ENCODE measurements around the gene ZNF536. TPM values are rescaled to one million over a fixed set of nuclear protein-coding genes. Genes with fewer than 3 reads are reported as not detected.

Gene ZNF536
- polyA plus RNA-seq, 3 donors = 1.7 to 3.3 (median 3.1) TPM

DNA sequence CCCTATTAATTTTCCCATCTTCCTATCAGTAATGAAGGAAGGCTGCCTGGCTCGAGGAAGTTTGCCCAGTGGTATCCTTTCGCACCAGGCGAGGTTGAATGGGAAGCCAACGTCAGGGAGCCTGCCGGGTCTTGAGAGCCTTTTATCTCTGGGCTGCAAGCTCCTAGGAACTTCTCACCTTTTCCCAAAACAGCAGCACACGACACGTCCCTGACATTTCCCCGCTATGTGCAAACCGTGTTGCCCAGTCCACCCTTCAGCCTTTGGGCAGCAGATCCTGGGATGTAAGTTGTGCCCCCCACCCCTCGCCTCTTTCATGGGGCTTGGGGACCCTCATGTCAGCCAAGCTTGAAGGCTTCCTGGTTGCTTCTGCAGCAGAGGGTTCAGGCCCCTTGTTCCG is 179.1 kb downstream of the ZNF536 start:
- no peak for DNase-seq (ENCODE audit: low read depth in 3 of 3, low spot score in 2 of 3)

- DNase-seq (ENCODE audit: low read depth in 3 of 3, low spot score in 2 of 3) = no peak
These were observed 180.4 kb downstream of the ZNF536 start for GRCh38 chr19:30552593-30552992.

- DNase-seq (ENCODE audit: low read depth in 3 of 3, low spot score in 2 of 3) = no peak
These were observed 183.0 kb downstream of the ZNF536 start for GRCh38 chr19:30555075-30555790.

DNA sequence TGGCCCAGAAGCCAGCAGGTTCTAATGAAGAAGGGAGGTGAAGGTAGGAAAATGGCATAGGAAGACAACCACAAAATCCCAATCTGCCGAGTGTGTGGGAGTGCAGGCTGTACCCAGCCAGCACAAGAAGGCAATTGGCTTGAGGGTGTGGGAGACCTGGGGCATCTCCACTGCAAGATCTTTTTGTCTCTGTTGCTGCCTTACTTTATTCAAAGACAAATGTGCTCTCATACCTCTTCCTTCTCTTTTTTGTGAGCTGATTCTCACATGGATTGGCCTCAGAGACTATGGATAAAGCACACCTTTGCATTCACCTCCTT is 183.6 kb downstream of the ZNF536 start:
- DNase-seq (ENCODE audit: low read depth in 3 of 3, low spot score in 2 of 3) = no peak

- no peak for DNase-seq (ENCODE audit: low read depth in 3 of 3, low spot score in 2 of 3)
These were observed 184.1 kb downstream of the ZNF536 start for GRCh38 chr19:30556230-30556711.

DNA sequence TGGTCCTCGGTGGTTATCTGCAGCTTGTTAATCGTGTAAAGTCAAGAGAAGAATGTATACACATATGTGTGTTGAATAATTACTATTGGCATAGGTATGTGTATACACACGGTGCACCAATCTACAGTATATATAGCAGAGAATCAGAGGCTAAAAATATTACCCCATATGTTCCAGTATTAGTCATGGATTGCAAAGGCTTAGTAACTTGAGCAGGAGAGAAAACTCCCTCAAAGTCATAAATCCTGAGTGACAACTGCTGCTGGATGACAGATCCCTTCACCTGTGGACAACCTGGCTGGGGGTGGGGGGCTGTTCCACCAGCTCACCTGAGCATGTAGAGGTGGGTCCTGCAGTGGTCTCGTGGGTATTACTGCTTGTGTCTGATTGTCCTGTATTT is 185.0 kb downstream of the ZNF536 start:
- no peak for DNase-seq (ENCODE audit: low read depth in 3 of 3, low spot score in 2 of 3)

DNA sequence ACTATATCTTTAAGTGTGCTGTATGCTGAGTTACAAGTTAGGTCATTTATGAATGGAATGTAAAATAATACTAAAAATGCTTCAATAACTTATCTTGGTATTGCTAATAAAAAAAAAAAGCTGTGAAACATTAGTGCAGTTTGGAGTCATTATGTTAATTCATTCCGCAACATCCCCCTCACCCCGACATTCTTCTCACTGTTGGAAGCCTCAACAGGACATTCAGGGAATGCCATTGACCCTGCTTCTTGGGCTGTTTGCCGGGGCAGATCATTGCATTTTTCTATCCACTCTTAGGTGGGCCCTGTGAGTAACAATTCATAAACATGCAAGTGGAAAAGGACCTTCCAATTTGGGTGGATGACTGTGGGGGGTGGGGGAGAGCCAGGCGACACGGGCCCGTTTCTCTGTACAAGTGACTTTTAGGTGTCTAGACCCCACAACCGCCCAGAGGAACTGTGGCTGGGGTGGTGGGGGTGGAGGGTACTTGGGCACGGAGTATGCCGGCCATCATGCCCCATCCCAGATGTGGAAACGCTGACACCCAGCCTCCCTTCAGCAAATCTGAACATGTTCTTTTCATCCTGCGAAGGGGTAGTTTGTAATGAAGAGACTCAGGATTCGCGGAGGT is 185.9 kb downstream of the ZNF536 start:
- DNase-seq (ENCODE audit: low read depth in 3 of 3, low spot score in 2 of 3) = no peak

DNA sequence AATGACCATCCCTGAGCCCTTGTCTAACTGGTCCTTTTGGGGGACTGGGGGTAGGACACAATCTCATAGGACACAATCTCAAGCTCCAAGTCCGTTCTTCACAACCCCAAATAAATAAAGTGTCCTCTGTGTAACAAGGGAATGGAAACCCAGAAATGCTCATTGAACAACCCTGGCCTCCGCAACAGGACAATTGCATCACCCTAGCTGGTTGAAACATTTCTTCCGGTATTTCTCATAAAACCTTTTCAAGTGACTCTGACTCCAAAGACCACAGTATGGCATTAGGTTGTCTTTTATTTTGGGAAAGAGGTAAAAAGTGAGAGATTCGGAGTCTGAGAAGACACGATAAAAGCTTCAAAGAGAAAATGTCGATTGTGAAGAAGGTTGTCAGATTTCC is 186.6 kb downstream of the ZNF536 start:
- DNase-seq (ENCODE audit: low read depth in 3 of 3, low spot score in 2 of 3) = no peak

- no peak for DNase-seq (ENCODE audit: low read depth in 3 of 3, low spot score in 2 of 3)
These were observed 187.3 kb downstream of the ZNF536 start for GRCh38 chr19:30559446-30559845.

- DNase-seq (ENCODE audit: low read depth in 3 of 3, low spot score in 2 of 3) = no peak
These were observed 190.8 kb downstream of the ZNF536 start for GRCh38 chr19:30562981-30563380.

DNA sequence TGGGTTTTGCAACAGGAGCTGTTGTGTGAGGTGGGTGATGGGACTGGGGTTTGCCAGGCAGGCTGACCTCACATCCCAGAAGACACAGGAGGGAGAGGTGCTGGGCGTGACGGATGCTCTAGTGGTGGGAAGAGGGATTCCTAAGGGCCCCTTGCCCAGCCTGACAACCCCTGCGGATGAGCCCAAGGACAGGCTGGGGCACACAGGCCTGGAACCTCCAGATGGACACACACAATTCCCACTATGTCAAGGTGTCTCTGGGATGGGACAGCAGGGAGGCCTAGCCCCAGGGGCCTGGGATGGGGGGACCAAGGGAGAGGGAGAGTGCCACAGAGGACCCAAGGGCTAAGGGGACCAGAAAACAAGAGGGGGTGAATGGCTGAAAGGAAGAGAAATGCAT is 191.5 kb downstream of the ZNF536 start:
- DNase-seq (ENCODE audit: low read depth in 3 of 3, low spot score in 2 of 3) = no peak

DNA sequence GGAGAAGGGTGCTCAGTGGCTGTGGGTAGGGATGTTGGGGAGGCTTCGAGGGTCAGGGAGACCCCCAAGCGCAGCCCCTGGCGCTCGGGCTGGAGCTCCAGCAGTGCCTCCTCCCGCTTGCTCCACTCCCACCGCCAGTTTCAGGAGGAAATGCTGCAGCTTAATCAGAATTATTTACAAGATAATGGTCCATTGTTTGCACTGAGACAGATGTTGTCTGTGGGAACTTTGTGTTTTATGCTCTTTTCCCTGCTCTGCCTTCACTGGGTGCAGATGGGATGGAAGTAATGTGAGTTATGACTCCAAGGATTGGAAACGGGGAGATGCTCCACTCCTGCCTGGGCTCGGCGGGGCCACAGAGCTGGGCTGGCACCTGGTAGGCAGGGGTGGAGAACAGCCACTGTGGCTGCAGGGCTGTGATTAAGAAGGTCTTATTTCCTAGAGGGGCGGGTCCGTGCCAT is 192.4 kb downstream of the ZNF536 start:
- no peak for DNase-seq (ENCODE audit: low read depth in 3 of 3, low spot score in 2 of 3)

GRCh38 chr19:30565636-30566035 is 193.5 kb downstream of the ZNF536 start:
- DNase-seq (ENCODE audit: low read depth in 3 of 3, low spot score in 2 of 3) = no peak

DNA sequence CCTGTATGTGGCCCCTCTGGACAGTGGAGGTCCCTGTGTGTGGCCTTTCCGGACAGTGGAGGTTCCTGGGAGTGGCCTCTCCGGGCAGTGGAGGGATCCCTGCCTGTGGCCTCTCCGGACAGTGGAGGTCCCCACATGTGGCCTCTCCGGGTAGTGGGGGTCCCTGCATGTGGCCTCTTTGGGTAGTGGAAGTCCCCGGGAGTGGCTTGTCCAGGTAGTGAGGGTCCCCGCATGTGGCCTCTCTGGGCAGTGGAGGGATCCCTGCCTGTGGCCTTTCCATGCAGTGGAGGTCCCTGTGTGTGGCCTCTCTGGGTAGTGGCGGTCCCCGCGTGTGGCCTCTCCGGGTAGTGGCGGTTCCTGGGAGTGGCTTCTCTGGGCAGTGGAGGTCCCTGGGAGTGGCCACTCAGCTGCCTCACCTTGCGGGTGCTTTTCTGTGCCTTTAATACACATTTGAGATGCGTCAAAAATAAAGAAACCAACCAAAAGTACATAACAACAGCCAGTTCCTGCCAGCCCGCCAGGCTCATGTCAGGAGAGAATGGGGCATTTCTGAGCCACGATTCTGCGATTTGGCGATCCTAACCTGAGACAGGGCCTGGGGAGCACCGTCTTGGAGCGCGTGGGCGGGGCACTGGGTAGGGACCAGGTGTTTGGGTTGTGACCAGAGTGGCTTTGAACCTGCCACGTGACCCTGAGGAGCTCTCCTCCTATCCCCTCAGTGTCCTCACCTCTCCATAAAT is 194.7 kb downstream of the ZNF536 start:
- no peak for DNase-seq (ENCODE audit: low read depth in 3 of 3, low spot score in 2 of 3)

DNA sequence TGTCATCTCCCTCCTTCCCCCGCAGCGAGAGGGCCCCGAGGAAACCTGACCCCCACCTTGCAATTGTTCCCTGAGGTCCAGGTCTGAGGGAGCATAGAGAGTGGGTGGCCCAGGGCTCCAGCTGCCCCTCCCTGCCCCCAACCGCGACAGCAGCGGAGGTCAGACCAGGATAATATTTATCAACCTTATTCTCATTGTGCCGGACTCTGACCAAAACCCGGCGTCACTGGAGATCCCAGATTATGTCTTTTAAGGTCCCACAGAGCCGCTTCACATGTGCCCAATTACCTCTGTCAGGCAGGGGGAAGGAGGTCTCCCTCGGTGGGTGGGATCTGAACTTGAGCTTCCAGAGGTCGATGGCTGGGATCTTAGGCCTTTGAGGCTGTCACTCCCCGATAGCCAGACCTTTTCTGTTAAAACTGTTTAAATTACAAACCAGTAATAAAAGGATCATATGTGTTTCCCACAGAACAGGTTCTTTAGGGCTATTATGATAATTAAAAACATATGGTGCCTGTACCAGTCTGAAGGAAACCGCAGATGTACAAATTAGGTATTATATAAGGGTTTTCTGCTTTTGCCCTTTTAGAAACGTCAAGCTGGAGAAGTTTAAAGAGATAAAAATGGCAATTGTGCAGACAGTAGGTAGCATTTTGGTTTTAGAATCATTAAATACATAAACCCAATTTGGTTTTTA is 195.5 kb downstream of the ZNF536 start:
- DNase-seq (ENCODE audit: low read depth in 3 of 3, low spot score in 2 of 3) = no peak

DNA sequence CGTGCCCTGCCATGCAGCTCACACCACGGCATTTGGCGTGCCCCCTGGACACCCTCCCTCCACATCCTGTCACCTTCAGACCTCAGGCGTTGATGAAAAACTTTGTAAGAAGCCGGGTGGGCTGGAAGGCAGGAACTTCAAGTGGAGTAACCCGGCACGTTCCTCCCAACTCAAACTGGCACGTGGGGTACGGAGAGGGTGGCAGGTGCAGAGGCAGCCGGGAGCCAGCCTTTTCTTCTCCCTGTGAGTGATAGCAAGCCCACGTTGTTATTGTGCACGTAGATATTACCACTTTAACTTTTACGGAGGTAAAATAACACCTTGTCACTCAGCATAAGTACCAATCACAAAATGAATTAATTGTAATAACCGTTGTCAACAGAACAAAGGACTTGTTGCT is 198.0 kb downstream of the ZNF536 start:
- no peak for DNase-seq (ENCODE audit: low read depth in 3 of 3, low spot score in 2 of 3)

DNA sequence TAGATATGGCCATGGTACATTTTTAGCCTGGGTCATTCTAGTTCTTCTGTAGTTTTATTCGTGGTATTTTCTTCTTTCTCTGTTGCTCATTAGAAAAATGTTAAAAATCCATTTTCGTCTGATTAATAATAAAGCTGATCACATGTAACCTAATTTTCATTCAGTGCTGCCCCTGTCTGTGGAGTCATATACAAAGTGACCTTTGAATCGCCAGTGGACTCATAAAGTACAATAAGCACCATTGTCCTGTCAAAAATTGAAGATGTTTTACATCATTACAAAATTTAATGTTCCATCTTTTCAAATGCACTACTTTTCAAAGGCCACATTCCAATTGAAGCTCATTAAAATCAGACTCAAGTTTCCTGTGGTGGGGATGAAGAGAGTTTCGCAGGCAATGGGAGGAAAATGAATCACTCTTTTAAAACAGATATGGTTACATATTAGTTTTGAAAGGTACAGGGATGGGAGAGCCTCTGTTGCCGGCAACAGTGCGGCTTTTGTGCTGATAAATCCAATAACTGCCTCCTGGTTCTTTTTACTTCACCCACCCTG is 205.4 kb downstream of the ZNF536 start:
- no peak for DNase-seq (ENCODE audit: low read depth in 3 of 3, low spot score in 2 of 3)

- no peak for DNase-seq (ENCODE audit: low read depth in 3 of 3, low spot score in 2 of 3)
These were observed 207.2 kb downstream of the ZNF536 start for GRCh38 chr19:30579419-30579818.

- no peak for DNase-seq (ENCODE audit: low read depth in 3 of 3, low spot score in 2 of 3)
These were observed 208.5 kb downstream of the ZNF536 start for GRCh38 chr19:30580673-30581072.

GRCh38 chr19:30584090-30584489 is 211.9 kb downstream of the ZNF536 start:
- DNase-seq (ENCODE audit: low read depth in 3 of 3, low spot score in 2 of 3) = no peak

- DNase-seq (ENCODE audit: low read depth in 3 of 3, low spot score in 2 of 3) = no peak
These were observed 215.7 kb downstream of the ZNF536 start for GRCh38 chr19:30587869-30588268.
